Measurements from ENCODE around the gene IRS2.

- TF ChIP-seq YY1 (IDR thresholded peaks at IDR 0.05; ENCODE audit: low read depth) (no peak), RXRA (IDR thresholded peaks at IDR 0.05; ENCODE audit: borderline replicate concordance, low read depth) (no peak), CTCF (IDR thresholded peaks at IDR 0.05) (no peak), RFX5 (IDR thresholded peaks at IDR 0.05; ENCODE audit: low read length) (no peak), TCF12 (IDR thresholded peaks at IDR 0.05) (peak; percentile 27; the same call in 1 of the 2 replicates), POLR2AphosphoS5 (IDR thresholded peaks at IDR 0.05; ENCODE audit: low read depth, low read length) (peak; percentile 98), FOXJ3 (CRISPR knock-in tag; IDR thresholded peaks at IDR 0.05) (peak; percentile 57)
These were observed at the start of gene IRS2 for GRCh38 chr13:109786457-109787134.

Measured in SK-N-SH (cell line).